Measurements from ENCODE around the gene DCTD. TPM values are rescaled to one million over a fixed set of nuclear protein-coding genes. Genes with fewer than 3 reads are reported as not detected.

DCTD gene
- total RNA-seq, 1 experiment from 2014 or later = 100 TPM

DNA sequence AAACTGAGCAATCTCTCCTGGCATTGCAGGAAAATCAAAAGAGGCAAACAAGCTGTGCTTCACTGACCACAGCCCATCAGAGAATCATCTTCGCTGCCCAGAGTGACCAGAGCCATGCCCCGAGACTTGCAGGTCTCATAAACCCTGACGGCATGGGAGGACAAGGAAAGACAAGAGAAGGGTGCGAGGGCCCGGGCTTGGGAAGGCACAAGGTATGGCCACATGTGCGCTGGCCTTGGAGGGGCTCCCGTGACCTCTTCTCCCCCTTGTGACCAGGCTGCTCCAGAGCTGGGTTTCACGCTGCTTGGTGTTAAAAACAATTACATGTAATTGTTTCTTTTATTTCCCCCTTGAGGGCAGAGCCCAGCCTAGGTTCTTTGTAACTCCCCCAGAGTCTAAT, 20.8 kb downstream of the DCTD start:
- WGBS (ENCODE audit: extremely low coverage, insufficient read length, low lambda C conversion rate) = no CpG with 5 or more reads among the region's 8 CpGs
- Histone ChIP-seq H3K4me1 (ENCODE audit: insufficient read depth, low read length) (no peaks in the 10 kb centered on the region), H3K9me3 (ENCODE audit: control insufficient read depth, low read depth, low read length) (no peaks in the 10 kb centered on the region), H4K5ac (ENCODE audit: insufficient read length, low read depth, low read length) (no peak overlapping the region), H2BK15ac (ENCODE audit: low read depth, low read length) (no peak overlapping the region), H3K79me1 (ENCODE audit: insufficient read depth, low read depth, low read length, poor library complexity, severe bottlenecking) (no peaks in the 10 kb centered on the region), H2AFZ (ENCODE audit: low read length) (no peak overlapping the region), H3K9ac (ENCODE audit: extremely low read depth, insufficient read length, low read length) (no peak overlapping the region), H3K18ac (ENCODE audit: insufficient read length, low read depth, low read length) (no peak overlapping the region), H2BK20ac (ENCODE audit: low read depth, low read length, poor library complexity, severe bottlenecking) (no peak overlapping the region), H3K79me2 (ENCODE audit: insufficient read depth, low read length) (peaks cover 1% of the 10 kb centered on the region; the same call in 1 of the 2 replicates), H2AK5ac (ENCODE audit: insufficient read length, low read length) (no peak overlapping the region), H3K4ac (ENCODE audit: low read depth, low read length) (no peak overlapping the region), H3K27ac (ENCODE audit: insufficient read length, low read depth, low read length) (no peak overlapping the region), H3T11ph (ENCODE audit: low read length) (no peak overlapping the region), H3K23me2 (ENCODE audit: insufficient read length, low read depth, low read length, poor library complexity, severe bottlenecking) (no peaks in the 10 kb centered on the region), H3K23ac (ENCODE audit: insufficient read length, low read depth, low read length) (no peak overlapping the region), H4K91ac (ENCODE audit: insufficient read length, low read depth, low read length) (no peak overlapping the region), H2BK5ac (ENCODE audit: insufficient read length, low read length) (no peak overlapping the region), H3K4me2 (ENCODE audit: insufficient read depth, insufficient read length, low read length) (no peak overlapping the region), H4K20me1 (ENCODE audit: control insufficient read depth, insufficient read depth, insufficient read length) (no peaks in the 10 kb centered on the region), H4K8ac (replicated peaks; ENCODE audit: insufficient read length, low read depth, low read length) (no peak overlapping the region), H3K14ac (ENCODE audit: insufficient read depth, low read length) (no peak overlapping the region), H2BK12ac (ENCODE audit: insufficient read length, low read depth, low read length) (no peak overlapping the region), H3K27me3 (ENCODE audit: insufficient read depth, low read length) (no peaks in the 10 kb centered on the region), H2BK120ac (ENCODE audit: low read depth, low read length, poor library complexity, severe bottlenecking) (no peak overlapping the region), H3K56ac (ENCODE audit: insufficient read length, low read depth, low read length) (no peak overlapping the region)
- H3K27ac Mint-ChIP-seq = no peak overlapping the region
- peaks cover 3 to 85% (median 55%) of the 10 kb centered on the region in 3 experiments; a peak in 6 of 7 replicates for H3K36me3 Mint-ChIP-seq (ENCODE audit: insufficient read depth in 1 of 3, low read depth in 3 of 3)
- no peaks in the 10 kb centered on the region for H3K9me3 Mint-ChIP-seq
- no peak for TF ChIP-seq CTCF (conservative IDR thresholded peaks at IDR 0.05)
- H3K27me3 Mint-ChIP-seq (ENCODE audit: low read depth) = no peaks in the 10 kb centered on the region
- H3K4me1 Mint-ChIP-seq = peaks cover 0 to 3% of the 10 kb centered on the region in 2 experiments; a peak in 1 of 4 replicates
- DNase-seq = no peak
- H3K4me3 Mint-ChIP-seq = no peak overlapping the region
